BE2C (cell line): ENCODE results near the gene ORAI2.

ENCODE experiments used
- DNase-seq: peaks from one replicate; pipeline ENCODE4 v3.0.0-alpha.2; 2020
- H3K27me3 ChIP-seq: fragments of 250-450 bp; sonication (Bioruptor Pico); 2 replicates; pipeline ENCODE4 v1.5.1; 2020; ENCODE audit warnings: mild to moderate bottlenecking
- H3K36me3 ChIP-seq: fragments of 250-450 bp; sonication (Bioruptor Pico); 2 replicates; pipeline ENCODE4 v1.5.1; 2020; ENCODE audit warnings: mild to moderate bottlenecking
- H3K4me1 ChIP-seq: fragments of 250-450 bp; sonication (Bioruptor Pico); 2 replicates; pipeline ENCODE4 v1.5.1; 2020
- H3K4me3 ChIP-seq: 2 replicates; pipeline ENCODE4 v1.5.1; 2011; ENCODE audit warnings: low read depth, low read length
- H3K9me3 ChIP-seq: fragments of 250-450 bp; sonication (Bioruptor Pico); 2 replicates; pipeline ENCODE4 v1.5.1; 2020
- TF ChIP-seq, protein P1 (sequence below): IDR thresholded peaks from 2 replicates; pipeline ENCODE4 v1.5.1; 2012; ENCODE audit warnings: mild to moderate bottlenecking, low read depth, low read length

The ORAI2 gene

GRCh38 chr7:102434039-102434486 is 688 bp downstream of the ORAI2 start:
- TF ChIP-seq, protein P1, sequence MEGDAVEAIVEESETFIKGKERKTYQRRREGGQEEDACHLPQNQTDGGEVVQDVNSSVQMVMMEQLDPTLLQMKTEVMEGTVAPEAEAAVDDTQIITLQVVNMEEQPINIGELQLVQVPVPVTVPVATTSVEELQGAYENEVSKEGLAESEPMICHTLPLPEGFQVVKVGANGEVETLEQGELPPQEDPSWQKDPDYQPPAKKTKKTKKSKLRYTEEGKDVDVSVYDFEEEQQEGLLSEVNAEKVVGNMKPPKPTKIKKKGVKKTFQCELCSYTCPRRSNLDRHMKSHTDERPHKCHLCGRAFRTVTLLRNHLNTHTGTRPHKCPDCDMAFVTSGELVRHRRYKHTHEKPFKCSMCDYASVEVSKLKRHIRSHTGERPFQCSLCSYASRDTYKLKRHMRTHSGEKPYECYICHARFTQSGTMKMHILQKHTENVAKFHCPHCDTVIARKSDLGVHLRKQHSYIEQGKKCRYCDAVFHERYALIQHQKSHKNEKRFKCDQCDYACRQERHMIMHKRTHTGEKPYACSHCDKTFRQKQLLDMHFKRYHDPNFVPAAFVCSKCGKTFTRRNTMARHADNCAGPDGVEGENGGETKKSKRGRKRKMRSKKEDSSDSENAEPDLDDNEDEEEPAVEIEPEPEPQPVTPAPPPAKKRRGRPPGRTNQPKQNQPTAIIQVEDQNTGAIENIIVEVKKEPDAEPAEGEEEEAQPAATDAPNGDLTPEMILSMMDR = no peak
- H3K36me3 ChIP-seq = peaks cover 3% of the 10 kb centered on the region; the same call in 1 of the 2 replicates
- peak overlapping the region; percentile 85 for H3K4me3 ChIP-seq
- no peaks in the 10 kb centered on the region for H3K9me3 ChIP-seq
- no peak for DNase-seq
- no peaks in the 10 kb centered on the region; the same call in 1 of the 2 replicates for H3K4me1 ChIP-seq
- H3K27me3 ChIP-seq = no peaks in the 10 kb centered on the region

- DNase-seq = no peak
- H3K27me3 ChIP-seq = no peaks in the 10 kb centered on the region
- peaks cover 13% of the 10 kb centered on the region for H3K4me1 ChIP-seq
- H3K9me3 ChIP-seq = no peaks in the 10 kb centered on the region
- no peak overlapping the region for H3K4me3 ChIP-seq
- peaks cover 7% of the 10 kb centered on the region; the same call in 1 of the 2 replicates for H3K36me3 ChIP-seq
- TF ChIP-seq, protein P1 = no peak
Observed at GRCh38 chr7:102436118-102436517, 2.7 kb downstream of the ORAI2 start.

- Histone ChIP-seq H3K36me3 (peaks cover 13% of the 10 kb centered on the region), H3K9me3 (no peaks in the 10 kb centered on the region), H3K4me1 (peaks cover 15% of the 10 kb centered on the region), H3K27me3 (no peaks in the 10 kb centered on the region), H3K4me3 (no peak overlapping the region)
- TF ChIP-seq, protein P1 = no peak
- DNase-seq = peak; percentile 71
Observed at GRCh38 chr7:102439963-102440795, 6.8 kb downstream of the ORAI2 start.

- DNase-seq = no peak
- H3K36me3 ChIP-seq = peaks cover 23% of the 10 kb centered on the region
- H3K9me3 ChIP-seq = no peaks in the 10 kb centered on the region
- TF ChIP-seq, protein P1 = no peak
- no peak overlapping the region for H3K4me3 ChIP-seq
- H3K27me3 ChIP-seq = no peaks in the 10 kb centered on the region
- peaks cover 11% of the 10 kb centered on the region for H3K4me1 ChIP-seq
Observed at GRCh38 chr7:102444961-102445673, 11.7 kb downstream of the ORAI2 start.

GRCh38 chr7:102445674-102446071 is 12.3 kb downstream of the ORAI2 start:
- Histone ChIP-seq H3K27me3 (no peaks in the 10 kb centered on the region), H3K9me3 (no peaks in the 10 kb centered on the region), H3K4me3 (no peak overlapping the region), H3K36me3 (peaks cover 23% of the 10 kb centered on the region), H3K4me1 (peaks cover 6% of the 10 kb centered on the region)
- TF ChIP-seq, protein P1 = no peak
- no peak for DNase-seq
